ENCODE measurements around the gene RAB39B.

Gene RAB39B

GRCh38 chrX:155237719-155238118, 26.6 kb downstream of the RAB39B start:
- no peak for TF ChIP-seq TCF12 (IDR thresholded peaks at IDR 0.05; ENCODE audit: low read depth)
- no peak for TF ChIP-seq EP300 (IDR thresholded peaks at IDR 0.05; ENCODE audit: borderline replicate concordance)
- TF ChIP-seq REST (IDR thresholded peaks at IDR 0.05; ENCODE audit: low read depth): no peak
- no peak for TF ChIP-seq FOXM1 (IDR thresholded peaks at IDR 0.05; ENCODE audit: borderline replicate concordance, low read depth)
- no peak for TF ChIP-seq CEBPB (IDR thresholded peaks at IDR 0.05)
- no peak for TF ChIP-seq TAF1 (IDR thresholded peaks at IDR 0.05; ENCODE audit: low read depth)
- no peak for TF ChIP-seq TEAD4 (IDR thresholded peaks at IDR 0.05)
- no peak for TF ChIP-seq MAX (IDR thresholded peaks at IDR 0.05)
- no peak for TF ChIP-seq NFIC (IDR thresholded peaks at IDR 0.05)
- TF ChIP-seq YY1 (IDR thresholded peaks at IDR 0.05; ENCODE audit: low read depth): no peak
- no peak for TF ChIP-seq ZBTB7A (IDR thresholded peaks at IDR 0.05; ENCODE audit: low read depth)

GRCh38 chrX:155235891-155236290, 28.4 kb downstream of the RAB39B start:
- TF ChIP-seq ZBTB7A (IDR thresholded peaks at IDR 0.05; ENCODE audit: low read depth) (no peak), FOXM1 (IDR thresholded peaks at IDR 0.05; ENCODE audit: borderline replicate concordance, low read depth) (no peak), NFIC (IDR thresholded peaks at IDR 0.05) (no peak), TCF12 (IDR thresholded peaks at IDR 0.05; ENCODE audit: low read depth) (no peak), EGR1 (IDR thresholded peaks at IDR 0.05) (no peak), MAX (IDR thresholded peaks at IDR 0.05) (no peak), CEBPB (IDR thresholded peaks at IDR 0.05) (no peak), YY1 (IDR thresholded peaks at IDR 0.05; ENCODE audit: low read depth) (no peak), CREB1 (IDR thresholded peaks at IDR 0.05; ENCODE audit: low read depth) (no peak), TEAD4 (IDR thresholded peaks at IDR 0.05) (no peak), TAF1 (IDR thresholded peaks at IDR 0.05; ENCODE audit: low read depth) (no peak), REST (IDR thresholded peaks at IDR 0.05; ENCODE audit: low read depth) (no peak), RAD21 (IDR thresholded peaks at IDR 0.05; ENCODE audit: low read depth) (no peak), EP300 (IDR thresholded peaks at IDR 0.05; ENCODE audit: borderline replicate concordance) (no peak), USF1 (IDR thresholded peaks at IDR 0.05) (no peak)

- no peak for TF ChIP-seq TEAD4 (IDR thresholded peaks at IDR 0.05)
- TF ChIP-seq YY1 (IDR thresholded peaks at IDR 0.05; ENCODE audit: low read depth): no peak
Observed at GRCh38 chrX:155231163-155231562, 33.1 kb downstream of the RAB39B start.

- TF ChIP-seq ZBTB7A (IDR thresholded peaks at IDR 0.05; ENCODE audit: low read depth) (no peak), NFIC (IDR thresholded peaks at IDR 0.05) (no peak), EP300 (IDR thresholded peaks at IDR 0.05; ENCODE audit: borderline replicate concordance) (no peak), MAX (IDR thresholded peaks at IDR 0.05) (no peak), TEAD4 (IDR thresholded peaks at IDR 0.05) (no peak), REST (IDR thresholded peaks at IDR 0.05; ENCODE audit: low read depth) (no peak), RAD21 (IDR thresholded peaks at IDR 0.05; ENCODE audit: low read depth) (no peak), TAF1 (IDR thresholded peaks at IDR 0.05; ENCODE audit: low read depth) (no peak), CEBPB (IDR thresholded peaks at IDR 0.05) (no peak), USF1 (IDR thresholded peaks at IDR 0.05) (no peak)
Observed at GRCh38 chrX:155225774-155226173, 38.5 kb downstream of the RAB39B start.

GRCh38 chrX:155221351-155221750, 42.9 kb downstream of the RAB39B start:
- TF ChIP-seq MAX (IDR thresholded peaks at IDR 0.05) (no peak), USF1 (IDR thresholded peaks at IDR 0.05) (no peak), TEAD4 (IDR thresholded peaks at IDR 0.05) (no peak), YY1 (IDR thresholded peaks at IDR 0.05; ENCODE audit: low read depth) (no peak), TCF12 (IDR thresholded peaks at IDR 0.05; ENCODE audit: low read depth) (no peak), EGR1 (IDR thresholded peaks at IDR 0.05) (no peak), FOXM1 (IDR thresholded peaks at IDR 0.05; ENCODE audit: borderline replicate concordance, low read depth) (no peak), REST (IDR thresholded peaks at IDR 0.05; ENCODE audit: low read depth) (no peak), ZBTB7A (IDR thresholded peaks at IDR 0.05; ENCODE audit: low read depth) (no peak), NFIC (IDR thresholded peaks at IDR 0.05) (no peak), EP300 (IDR thresholded peaks at IDR 0.05; ENCODE audit: borderline replicate concordance) (no peak), RAD21 (IDR thresholded peaks at IDR 0.05; ENCODE audit: low read depth) (no peak), TAF1 (IDR thresholded peaks at IDR 0.05; ENCODE audit: low read depth) (no peak), CREB1 (IDR thresholded peaks at IDR 0.05; ENCODE audit: low read depth) (no peak), CEBPB (IDR thresholded peaks at IDR 0.05) (no peak)
